ENCODE data around the gene KCNJ5.

Gene KCNJ5

GRCh38 chr11:128897826-128898225 is 6.7 kb downstream of the KCNJ5 start:
- DNase-seq = no peak

DNA sequence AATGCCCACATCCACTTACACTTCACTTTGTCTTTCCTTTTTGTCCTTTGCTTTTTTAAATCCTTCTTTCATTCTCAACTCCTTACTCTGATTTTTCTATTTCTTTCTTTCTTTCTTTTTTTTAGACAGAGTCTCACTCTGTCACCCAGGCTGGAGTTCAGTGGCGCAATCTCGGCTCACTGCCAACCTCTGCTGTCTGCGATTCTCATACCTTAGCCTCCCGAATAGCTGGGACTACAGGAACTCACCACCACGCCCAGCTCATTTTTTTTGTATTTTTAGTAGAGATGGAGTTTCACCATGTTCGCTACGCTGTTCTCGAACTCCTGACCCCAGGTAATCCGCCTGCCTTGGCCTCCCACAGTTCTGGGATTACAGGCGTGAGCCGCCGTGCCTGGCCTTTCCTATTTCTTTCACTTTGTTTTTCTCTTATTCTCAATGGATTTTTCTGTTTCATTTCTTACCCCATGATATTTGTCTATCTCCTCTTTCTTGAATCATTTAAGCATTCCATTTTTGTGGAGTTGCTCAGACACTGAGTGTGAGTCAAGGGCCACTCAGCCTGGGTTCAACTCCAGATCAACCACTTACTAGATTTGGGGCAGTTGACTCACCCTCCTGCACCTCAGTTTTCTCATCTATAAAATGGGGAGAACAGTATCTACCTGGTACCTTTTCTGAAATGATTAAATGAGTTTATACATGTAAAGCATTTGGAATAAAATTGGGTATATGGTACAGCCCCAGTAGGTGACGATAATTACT is 7.6 kb downstream of the KCNJ5 start:
- no peak for DNase-seq

DNA sequence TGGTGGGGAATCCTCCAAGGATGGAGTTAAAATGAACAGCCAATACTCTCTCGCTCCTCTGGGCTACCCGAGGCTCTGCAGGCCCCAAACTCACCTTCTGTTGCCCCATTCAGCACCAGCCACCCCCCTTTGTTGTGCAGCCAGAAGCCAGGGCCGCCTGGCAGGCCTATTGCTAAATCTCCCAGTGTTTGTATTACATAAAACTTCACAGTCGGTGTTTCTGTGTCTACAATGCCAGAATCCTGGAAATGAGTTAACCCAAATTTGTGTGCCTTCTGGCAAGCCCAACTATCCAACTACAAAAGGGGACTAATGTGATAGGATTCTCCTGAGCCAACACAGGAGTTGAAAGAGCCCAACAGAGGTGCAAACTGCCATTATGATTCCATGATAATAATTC is 9.3 kb downstream of the KCNJ5 start:
- no peak for DNase-seq

GRCh38 chr11:128901653-128902514 is 10.7 kb downstream of the KCNJ5 start:
- no peak for DNase-seq

DNA sequence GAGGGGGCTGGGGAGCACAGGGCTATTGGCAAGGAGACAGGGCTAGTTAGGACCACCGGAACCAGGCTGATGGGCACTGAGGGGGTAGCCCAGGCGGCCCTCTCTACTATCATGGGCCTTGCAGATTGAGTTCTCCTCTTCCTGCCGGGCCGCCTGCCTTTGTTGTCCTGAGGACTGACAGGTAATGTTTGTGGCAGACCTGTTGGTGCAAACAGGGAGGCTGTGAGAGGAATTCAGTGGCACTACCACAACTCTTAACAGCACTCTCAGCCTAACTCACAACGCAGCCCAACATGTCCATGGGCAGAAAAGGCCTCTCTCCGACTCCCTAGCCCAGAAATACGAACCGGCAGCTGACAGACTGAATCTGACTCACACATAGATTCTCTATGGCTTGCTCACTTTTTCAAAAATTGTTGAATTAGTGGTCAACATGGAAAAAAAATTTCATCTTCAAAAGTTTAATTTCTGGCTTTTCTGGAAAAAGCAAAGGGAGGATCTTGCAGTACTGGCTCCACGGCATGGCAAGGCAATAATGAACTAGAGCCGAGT is 11.4 kb downstream of the KCNJ5 start:
- no peak for DNase-seq

DNA sequence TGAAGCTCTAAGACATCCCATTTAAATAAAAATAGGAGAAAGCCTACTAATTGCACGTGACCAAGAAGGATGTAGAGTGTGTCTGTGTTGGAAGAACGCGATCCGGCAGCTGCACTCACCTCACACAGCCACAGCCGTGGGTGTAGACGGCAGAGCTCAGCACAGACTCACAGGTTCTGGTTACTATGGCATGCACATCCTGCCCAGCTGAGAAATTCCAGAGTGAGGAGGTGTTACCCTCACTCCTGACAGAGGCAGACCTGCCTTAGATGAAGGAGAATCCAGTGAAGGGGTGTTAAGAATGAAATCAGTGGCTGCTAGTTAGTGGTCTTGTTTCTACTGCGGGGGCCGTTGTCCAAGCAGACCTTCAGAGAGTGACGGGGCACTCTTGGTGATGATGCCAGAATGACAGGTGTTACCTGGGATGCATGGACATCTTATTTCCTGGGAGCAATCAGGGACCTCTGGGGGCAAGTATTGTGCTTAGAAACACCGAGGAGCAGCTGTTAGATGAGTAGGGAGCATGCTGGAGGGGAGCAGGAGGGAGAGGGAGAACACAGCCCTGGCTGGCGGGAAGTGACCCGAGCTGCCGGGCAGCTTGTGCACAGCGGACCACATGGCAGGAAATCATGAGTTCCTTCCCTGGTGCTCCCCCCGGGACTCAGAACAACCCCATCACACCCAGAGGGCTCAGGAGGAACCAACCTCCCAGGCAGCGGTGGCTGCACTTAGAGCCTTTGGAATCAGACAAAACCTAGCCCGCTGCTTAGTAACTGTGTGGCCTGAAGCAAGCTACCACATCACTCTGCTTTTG is 12.3 kb downstream of the KCNJ5 start:
- no peak for DNase-seq

- no peak for DNase-seq
These were observed 13.1 kb downstream of the KCNJ5 start for GRCh38 chr11:128904303-128904655.

DNA sequence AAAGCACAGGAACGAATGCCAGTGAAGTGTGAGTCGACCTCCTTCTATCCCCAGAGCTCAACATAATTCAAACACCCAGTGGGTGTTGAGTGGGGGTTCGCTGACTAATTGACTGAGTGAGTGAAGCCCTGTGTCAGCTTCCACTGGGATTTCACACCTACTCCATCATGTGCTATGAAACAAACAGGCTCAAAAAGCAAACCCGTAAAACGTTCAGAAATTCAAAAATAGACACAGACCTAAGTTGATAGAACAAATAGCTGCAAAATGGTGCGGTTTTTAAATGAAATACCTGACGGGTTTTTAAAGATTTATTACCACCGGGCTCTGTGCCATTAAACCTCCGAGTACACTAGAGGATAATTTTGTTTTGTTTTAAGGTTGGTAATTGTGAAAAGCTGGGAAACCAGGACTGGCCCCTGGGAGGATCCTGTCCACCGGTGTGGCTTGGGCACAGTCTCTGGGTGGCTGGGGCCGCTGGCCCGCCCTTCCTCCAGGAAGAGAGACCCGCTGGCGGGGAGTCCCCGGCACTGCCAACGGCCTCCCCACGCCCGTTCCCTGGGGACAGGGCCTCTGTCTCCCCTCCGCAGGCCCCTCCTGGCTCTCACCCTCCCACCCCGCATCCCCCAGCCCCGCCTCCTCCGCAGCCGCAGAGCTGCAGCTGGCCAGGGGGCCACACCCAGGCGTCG is 13.6 kb downstream of the KCNJ5 start:
- no peak for DNase-seq

GRCh38 chr11:128905345-128906184 is 14.4 kb downstream of the KCNJ5 start:
- peak; percentile 29 for DNase-seq

GRCh38 chr11:128906185-128907050 is 15.3 kb downstream of the KCNJ5 start:
- no peak for DNase-seq

DNA sequence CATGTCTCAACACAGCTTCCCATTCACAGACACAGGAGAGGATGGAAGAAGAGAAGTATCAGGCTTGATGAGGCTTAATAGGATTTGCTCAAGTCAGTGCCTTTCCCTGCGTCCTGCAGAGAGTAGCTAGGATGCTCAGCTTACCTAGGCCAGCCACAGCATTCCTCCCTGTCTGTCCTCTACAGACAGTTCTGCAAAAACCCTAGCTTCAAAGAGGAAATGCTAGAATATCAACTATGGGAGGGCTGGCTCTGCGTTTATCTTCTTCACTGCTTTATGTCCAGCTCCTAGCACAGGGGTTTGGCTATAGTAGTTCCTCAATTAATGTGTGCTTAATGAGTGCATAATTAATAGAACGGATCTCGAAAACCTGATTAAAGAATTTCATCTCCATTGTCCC is 16.4 kb downstream of the KCNJ5 start:
- DNase-seq = no peak

DNA sequence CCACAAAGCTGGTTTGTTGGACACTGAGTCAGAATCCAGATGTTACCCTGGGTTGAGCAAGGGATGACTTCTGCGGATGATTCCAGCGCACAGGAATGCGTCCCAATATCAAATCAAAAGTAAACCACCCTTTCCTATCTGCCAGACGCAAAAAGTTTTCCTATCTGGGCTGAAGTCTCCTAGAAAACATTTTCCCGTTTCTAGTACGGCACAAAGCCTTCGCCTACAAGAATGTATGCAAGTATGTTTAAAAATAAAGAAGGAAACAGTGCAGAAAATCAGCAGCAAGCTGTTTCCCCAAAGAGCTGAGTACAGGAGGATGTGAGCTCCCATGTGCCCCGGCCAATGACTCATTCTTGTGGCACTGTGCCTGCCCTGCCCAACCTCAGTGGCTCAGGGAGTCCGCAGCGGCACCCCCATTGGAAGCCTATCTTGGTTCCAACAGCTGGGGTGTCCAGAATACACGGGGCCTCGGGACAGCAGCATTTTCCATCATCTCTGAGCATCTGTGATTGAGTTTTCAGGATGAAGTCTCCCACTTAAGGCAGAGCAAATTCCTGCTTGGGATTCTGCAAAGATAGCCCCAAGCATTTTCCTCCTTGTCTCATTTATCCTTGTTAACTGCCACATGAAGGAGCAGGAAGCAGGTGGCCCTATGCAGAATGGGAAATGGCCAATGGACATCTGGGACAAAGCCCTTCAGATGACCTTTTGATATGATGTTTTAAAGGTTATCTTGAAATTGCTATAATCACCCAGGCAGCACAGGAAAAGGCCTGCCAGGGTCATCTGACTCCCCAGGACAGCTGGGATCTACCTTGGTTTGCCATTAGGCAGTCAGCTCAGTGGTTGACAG is 17.5 kb downstream of the KCNJ5 start:
- no peak for DNase-seq

- DNase-seq = no peak
These were observed 18.4 kb downstream of the KCNJ5 start for GRCh38 chr11:128909438-128910125.

DNA sequence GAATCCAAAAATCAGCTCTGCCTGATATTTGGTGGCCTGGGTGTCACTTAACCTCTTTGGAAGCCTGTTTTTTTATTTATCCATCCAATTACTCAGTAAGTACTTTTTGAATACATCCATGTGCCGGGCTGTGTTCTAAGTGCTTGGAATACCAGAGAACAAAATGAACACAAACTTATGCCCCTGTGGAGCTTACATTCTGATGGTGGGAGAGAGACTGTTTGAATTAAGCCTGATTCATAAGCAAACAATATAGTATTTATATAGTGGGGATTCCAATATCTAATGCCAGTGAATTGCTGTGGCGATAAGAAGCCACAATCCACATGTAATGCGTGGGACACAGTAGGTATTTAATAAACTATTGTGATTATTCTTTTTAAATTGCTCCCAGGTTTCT is 19.4 kb downstream of the KCNJ5 start:
- DNase-seq = no peak

DNA sequence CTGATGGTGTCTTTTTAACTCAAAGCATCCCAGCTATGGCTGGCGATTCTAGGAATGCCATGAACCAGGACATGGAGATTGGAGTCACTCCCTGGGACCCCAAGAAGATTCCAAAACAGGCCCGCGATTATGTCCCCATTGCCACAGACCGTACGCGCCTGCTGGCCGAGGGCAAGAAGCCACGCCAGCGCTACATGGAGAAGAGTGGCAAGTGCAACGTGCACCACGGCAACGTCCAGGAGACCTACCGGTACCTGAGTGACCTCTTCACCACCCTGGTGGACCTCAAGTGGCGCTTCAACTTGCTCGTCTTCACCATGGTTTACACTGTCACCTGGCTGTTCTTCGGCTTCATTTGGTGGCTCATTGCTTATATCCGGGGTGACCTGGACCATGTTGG is 20.1 kb downstream of the KCNJ5 start:
- DNase-seq = no peak

DNA sequence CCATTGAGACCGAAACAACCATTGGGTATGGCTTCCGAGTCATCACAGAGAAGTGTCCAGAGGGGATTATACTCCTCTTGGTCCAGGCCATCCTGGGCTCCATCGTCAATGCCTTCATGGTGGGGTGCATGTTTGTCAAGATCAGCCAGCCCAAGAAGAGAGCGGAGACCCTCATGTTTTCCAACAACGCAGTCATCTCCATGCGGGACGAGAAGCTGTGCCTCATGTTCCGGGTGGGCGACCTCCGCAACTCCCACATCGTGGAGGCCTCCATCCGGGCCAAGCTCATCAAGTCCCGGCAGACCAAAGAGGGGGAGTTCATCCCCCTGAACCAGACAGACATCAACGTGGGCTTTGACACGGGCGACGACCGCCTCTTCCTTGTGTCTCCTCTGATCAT is 20.5 kb downstream of the KCNJ5 start:
- DNase-seq = no peak

- DNase-seq = no peak
These were observed 22.6 kb downstream of the KCNJ5 start for GRCh38 chr11:128913806-128914205.

GRCh38 chr11:128914216-128915148 is 23.3 kb downstream of the KCNJ5 start:
- DNase-seq = no peak

Measured in NCI-H1694 treated with DMSO at 0.1 percent for 48 hours (cell line).